Measurements from ENCODE around the gene TMEM144.

DNA sequence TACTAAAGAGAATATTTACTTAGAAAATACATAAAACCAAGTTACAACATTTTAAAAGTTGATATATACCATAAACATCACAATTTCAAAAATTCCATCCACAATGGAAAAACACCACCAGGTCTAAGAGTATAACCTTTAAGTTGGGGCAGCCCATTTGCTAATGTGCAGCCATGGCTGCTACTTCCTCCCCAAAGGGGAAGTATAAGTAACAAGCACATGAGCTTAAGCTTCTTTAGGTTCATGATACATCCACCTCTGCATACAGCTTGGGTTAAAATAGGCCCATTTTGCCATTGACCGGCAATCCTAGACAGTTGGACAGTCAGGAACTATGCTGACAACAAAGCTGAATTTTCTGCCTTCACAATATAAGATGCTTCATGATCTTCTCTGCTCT lies 20.9 kb upstream of the TMEM144 start:
- TF ChIP-seq EZH2 (optimal IDR thresholded peaks at IDR 0.05; ENCODE audit: low read depth, low read length) (no peak), EZH2phosphoT487 (IDR thresholded peaks at IDR 0.05; ENCODE audit: low read length) (no peak)
- TF ChIP-seq, protein P1, sequence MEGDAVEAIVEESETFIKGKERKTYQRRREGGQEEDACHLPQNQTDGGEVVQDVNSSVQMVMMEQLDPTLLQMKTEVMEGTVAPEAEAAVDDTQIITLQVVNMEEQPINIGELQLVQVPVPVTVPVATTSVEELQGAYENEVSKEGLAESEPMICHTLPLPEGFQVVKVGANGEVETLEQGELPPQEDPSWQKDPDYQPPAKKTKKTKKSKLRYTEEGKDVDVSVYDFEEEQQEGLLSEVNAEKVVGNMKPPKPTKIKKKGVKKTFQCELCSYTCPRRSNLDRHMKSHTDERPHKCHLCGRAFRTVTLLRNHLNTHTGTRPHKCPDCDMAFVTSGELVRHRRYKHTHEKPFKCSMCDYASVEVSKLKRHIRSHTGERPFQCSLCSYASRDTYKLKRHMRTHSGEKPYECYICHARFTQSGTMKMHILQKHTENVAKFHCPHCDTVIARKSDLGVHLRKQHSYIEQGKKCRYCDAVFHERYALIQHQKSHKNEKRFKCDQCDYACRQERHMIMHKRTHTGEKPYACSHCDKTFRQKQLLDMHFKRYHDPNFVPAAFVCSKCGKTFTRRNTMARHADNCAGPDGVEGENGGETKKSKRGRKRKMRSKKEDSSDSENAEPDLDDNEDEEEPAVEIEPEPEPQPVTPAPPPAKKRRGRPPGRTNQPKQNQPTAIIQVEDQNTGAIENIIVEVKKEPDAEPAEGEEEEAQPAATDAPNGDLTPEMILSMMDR (IDR thresholded peaks at IDR 0.05; ENCODE audit: low read length), result no peak
